NCI-H748 (cell line): Measurements from ENCODE around the gene TXNRD2.
A peak's percentile ranks its signal among the peaks of the same experiment; 100 is the strongest.
"Not testable (repeated sequence)": the region's sequence is repeated elsewhere in the genome, so short reads cannot be mapped to it uniquely, and the experiment has no call there.

Source experiments
- DNase-seq: peaks from one replicate; lab custom pipeline; 2025; ENCODE audit not compliant: unreplicated experiment; lab: John Stamatoyannopoulos, UW

Gene TXNRD2

GRCh38 chr22:19890502-19891316, 50.9 kb downstream of the TXNRD2 start:
- peak; percentile 14 for DNase-seq

GRCh38 chr22:19889951-19890350, 51.7 kb downstream of the TXNRD2 start:
- DNase-seq: no peak

- DNase-seq: no peak
Observed at GRCh38 chr22:19888131-19888746, 53.4 kb downstream of the TXNRD2 start.

GRCh38 chr22:19887256-19887985, 54.2 kb downstream of the TXNRD2 start:
- DNase-seq: no peak

- DNase-seq: no peak
Observed at GRCh38 chr22:19886605-19887255, 54.9 kb downstream of the TXNRD2 start.

GRCh38 chr22:19885841-19886592, 55.6 kb downstream of the TXNRD2 start:
- DNase-seq: no peak

GRCh38 chr22:19884954-19885751, 56.5 kb downstream of the TXNRD2 start:
- no peak for DNase-seq

GRCh38 chr22:19884161-19884953, 57.3 kb downstream of the TXNRD2 start:
- DNase-seq: no peak

- not testable (repeated sequence) for DNase-seq
Observed at GRCh38 chr22:19883446-19883845, 58.2 kb downstream of the TXNRD2 start.

GRCh38 chr22:19882446-19883381, 58.9 kb downstream of the TXNRD2 start:
- DNase-seq: no peak

GRCh38 chr22:19880786-19881569, 60.6 kb downstream of the TXNRD2 start:
- DNase-seq: no peak

- no peak for DNase-seq
Observed at GRCh38 chr22:19879992-19880785, 61.4 kb downstream of the TXNRD2 start.

GRCh38 chr22:19879643-19879991, 62.0 kb downstream of the TXNRD2 start:
- no peak for DNase-seq

- no peak for DNase-seq
Observed at GRCh38 chr22:19879246-19879570, 62.4 kb downstream of the TXNRD2 start.

- no peak for DNase-seq
Observed at GRCh38 chr22:19878461-19879245, 63.0 kb downstream of the TXNRD2 start.
